Measurements from ENCODE around the gene CWC25. TPM values are rescaled to one million over a fixed set of nuclear protein-coding genes. Genes with fewer than 3 reads are reported as not detected.
A peak's percentile ranks its signal among the peaks of the same experiment; 100 is the strongest.

Gene CWC25
- total and polyA plus RNA-seq, 12 donors = 4.5 to 47.8 (median 18.0) TPM

DNA sequence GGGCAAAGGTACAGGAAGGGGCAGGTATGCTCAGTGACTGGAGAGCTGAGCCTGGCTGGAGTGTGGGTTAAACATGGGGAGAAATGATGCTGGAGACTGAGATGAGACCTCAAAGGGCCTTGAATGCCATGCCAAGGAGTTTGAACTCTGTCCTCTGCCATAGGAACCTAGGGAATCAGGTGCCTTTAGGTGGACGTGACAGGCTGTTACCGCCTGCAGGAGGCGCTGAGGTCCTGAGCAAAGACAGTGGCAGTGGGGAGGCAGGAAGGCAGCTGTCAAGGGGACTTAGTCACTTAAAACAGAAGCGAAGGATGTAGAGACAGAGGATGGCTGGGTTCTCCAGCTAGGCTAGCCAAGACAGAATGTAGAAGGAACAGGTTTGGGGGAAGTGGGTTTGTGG lies 63.5 kb downstream of the CWC25 start:
- H3K36me3 ChIP-seq (replicated peaks in 1 of 2) = peaks cover 0 to 97% of the 10 kb centered on the region in 2 donors
- 70 to 77% (median 73%) methylated on average over 4 of the region's 4 CpGs for WGBS, 4 donors

GRCh38 chr17:38753071-38753506 lies 72.0 kb downstream of the CWC25 start:
- Histone ChIP-seq H3K27ac (peak overlapping the region; percentile 81 to 92 (median 84)), H3K4me1 (replicated peaks in 1 of 2) (peaks cover 26 to 36% of the 10 kb centered on the region in 2 donors), H3K9me3 (replicated peaks in 1 of 3) (no peaks in the 10 kb centered on the region), H3K4me3 (peak overlapping the region; percentile 14 to 89 (median 52)), H3K27me3 (no peaks in the 10 kb centered on the region), H3K36me3 (replicated peaks in 1 of 2) (peaks cover 0 to 35% of the 10 kb centered on the region in 2 donors)
- WGBS, 4 donors = 5 to 13% (median 7%) methylated on average over 10 to 22 of the region's 22 CpGs
- TF ChIP-seq POLR2A (IDR thresholded peaks at IDR 0.05) (no peak), CTCF (IDR thresholded peaks at IDR 0.05) (no peak)
- intact Hi-C loops (cut with DNase I) = no loop called here
- peak in 1 of 7 donors; percentile 46 for DNase-seq

More for the DNA sequence above, 63.5 kb downstream of the CWC25 start:
- DNase-seq = peak in 2 of 7 donors; percentile 43 to 50
- Histone ChIP-seq H3K27me3 (no peaks in the 10 kb centered on the region), H3K4me1 (replicated peaks in 1 of 2) (peaks cover 3 to 5% of the 10 kb centered on the region in 2 donors), H3K4me3 (no peak overlapping the region), H3K27ac (no peak overlapping the region), H3K9me3 (replicated peaks in 1 of 3) (no peaks in the 10 kb centered on the region)
- TF ChIP-seq POLR2A (IDR thresholded peaks at IDR 0.05) (no peak), CTCF (IDR thresholded peaks at IDR 0.05) (peak in 3 of 6 experiments; percentile 25 to 36 (median 31))
- intact Hi-C loops (cut with DNase I) = no loop called here

GRCh38 chr17:38752308-38753070 lies 72.6 kb downstream of the CWC25 start, which contains the start of gene PSMB3:
PSMB3 (plus strand) TSS chr17:38752741; CDS start chr17:38752827, 86 bp downstream.
- intact Hi-C loops (cut with DNase I) = no loop called here
- H3K4me1 ChIP-seq (replicated peaks in 1 of 2) = peaks cover 26 to 36% of the 10 kb centered on the region in 2 donors

More at GRCh38 chr17:38752308-38753070, 72.6 kb downstream of the CWC25 start, which contains the start of gene PSMB3:
- H3K36me3 ChIP-seq (replicated peaks in 1 of 2) = peaks cover 0 to 29% of the 10 kb centered on the region in 2 donors
- 0 to 1% (median 0%) methylated on average over 36 to 44 of the region's 44 CpGs for WGBS, 4 donors
- peak within 1 kb of the TSS; percentile 84 to 94 (median 90) for H3K27ac ChIP-seq
- peak within 1 kb of the TSS; percentile 14 to 89 (median 52) for H3K4me3 ChIP-seq
- DNase-seq = peak; percentile 98 to 100 (median 99)
- no peaks in the 10 kb centered on the region for H3K27me3 ChIP-seq
- H3K9me3 ChIP-seq (replicated peaks in 1 of 3) = no peaks in the 10 kb centered on the region
- TF ChIP-seq POLR2A (IDR thresholded peaks at IDR 0.05) (peak in 1 of 2 donors; percentile 69), CTCF (IDR thresholded peaks at IDR 0.05) (no peak)

All from adrenal gland (tissue), 12 donors.